Activated CD4-positive, alpha-beta T cell treated with anti-CD3 and anti-CD28 coated beads, Interleukin-2, amount 10 ng/mL, durations not matched to agents 24 days and 14 days (primary cell): ENCODE data around the gene ATP6V0B. TPM values are rescaled to one million over a fixed set of nuclear protein-coding genes. Genes with fewer than 3 reads are reported as not detected.

Source experiments
- DNase-seq: peaks from one replicate; pipeline ENCODE4 v3.0.0; 2022
- H3K27ac Mint-ChIP-seq: one replicate; pipeline ENCODE4 v1.8.0; 2022; ENCODE audit warnings: mild to moderate bottlenecking, mixed read lengths
- H3K27me3 Mint-ChIP-seq: one replicate; pipeline ENCODE4 v1.8.0; 2022; ENCODE audit warnings: mixed read lengths
- H3K36me3 Mint-ChIP-seq: one replicate; pipeline ENCODE4 v1.8.0; 2022; ENCODE audit warnings: low read depth, mild to moderate bottlenecking, mixed read lengths
- H3K4me1 Mint-ChIP-seq: one replicate; pipeline ENCODE4 v1.8.0; 2021; ENCODE audit warnings: mixed read lengths
- H3K4me3 Mint-ChIP-seq: one replicate; pipeline ENCODE4 v1.8.0; 2022; ENCODE audit warnings: mild to moderate bottlenecking, moderate library complexity, mixed read lengths
- H3K9me3 Mint-ChIP-seq: one replicate; pipeline ENCODE4 v1.8.0; 2021; ENCODE audit warnings: mixed read lengths
- intact Hi-C: fragments of 100-400 bp; cut with micrococcal nuclease; formaldehyde crosslinking; loops from one replicate; pipeline ENCODE4 v1.15.1; 2023
- total RNA-seq: library from RNA; stranded (reverse); gene quantifications from 2 replicates; pipeline ENCODE4 v1.2.3, GENCODE V29; 2022

The ATP6V0B gene
- total RNA-seq, 1 donor from 2014 or later, result 182 TPM

GRCh38 chr1:43978551-43979260, 3.9 kb downstream of the ATP6V0B start, which contains the start of gene B4GALT2:
TSS of gene B4GALT2 (plus strand) at chr1:43979210. CDS start at chr1:43981161, 1,951 bp downstream.
- peak within 1 kb of the TSS; percentile 93 for H3K4me3 Mint-ChIP-seq
- H3K36me3 Mint-ChIP-seq, result peaks cover 43% of the 10 kb centered on the region
- peak within 1 kb of the TSS; percentile 90 for H3K27ac Mint-ChIP-seq
- DNase-seq, result peak; percentile 86
- intact Hi-C loops, result loop anchor here (10.0 kb wide), 1 partner anchor 614 kb away; the partner anchor contains the start of gene ELOVL1
- peaks cover 47% of the 10 kb centered on the region for H3K4me1 Mint-ChIP-seq
- no peaks in the 10 kb centered on the region for H3K9me3 Mint-ChIP-seq
- H3K27me3 Mint-ChIP-seq, result no peaks in the 10 kb centered on the region

- Mint-ChIP-seq H3K4me1 (peaks cover 42% of the 10 kb centered on the region), H3K4me3 (no peak overlapping the region), H3K9me3 (no peaks in the 10 kb centered on the region), H3K36me3 (peaks cover 41% of the 10 kb centered on the region), H3K27ac (no peak overlapping the region), H3K27me3 (no peaks in the 10 kb centered on the region)
- intact Hi-C loops, result loop anchor here (10.0 kb wide), 1 partner anchor 614 kb away; the partner anchor contains the start of gene ELOVL1
- DNase-seq, result no peak
Measured at GRCh38 chr1:43979261-43979527, 4.4 kb downstream of the ATP6V0B start.

GRCh38 chr1:43979528-43980254, 4.9 kb downstream of the ATP6V0B start:
- H3K27ac Mint-ChIP-seq, result peak overlapping the region; percentile 90
- H3K27me3 Mint-ChIP-seq, result no peaks in the 10 kb centered on the region
- DNase-seq, result peak; percentile 78
- H3K4me1 Mint-ChIP-seq, result peaks cover 40% of the 10 kb centered on the region
- H3K4me3 Mint-ChIP-seq, result peak overlapping the region; percentile 93
- peaks cover 43% of the 10 kb centered on the region for H3K36me3 Mint-ChIP-seq
- intact Hi-C loops, result loop anchor here (10.0 kb wide), 1 partner anchor 615 kb away; the partner anchor contains the start of gene ELOVL1
- no peaks in the 10 kb centered on the region for H3K9me3 Mint-ChIP-seq

- Mint-ChIP-seq H3K9me3 (no peaks in the 10 kb centered on the region), H3K4me3 (peak overlapping the region; percentile 93), H3K27ac (peak overlapping the region; percentile 90), H3K36me3 (peaks cover 44% of the 10 kb centered on the region), H3K4me1 (peaks cover 40% of the 10 kb centered on the region), H3K27me3 (no peaks in the 10 kb centered on the region)
- no peak for DNase-seq
- intact Hi-C loops, result no loop called here
Measured at GRCh38 chr1:43980255-43981134, 5.7 kb downstream of the ATP6V0B start.

- Mint-ChIP-seq H3K9me3 (no peaks in the 10 kb centered on the region), H3K4me1 (peaks cover 36% of the 10 kb centered on the region), H3K36me3 (peaks cover 45% of the 10 kb centered on the region), H3K27me3 (no peaks in the 10 kb centered on the region), H3K27ac (no peak overlapping the region), H3K4me3 (peak overlapping the region; percentile 93)
- no peak for DNase-seq
- intact Hi-C loops, result no loop called here
Measured at GRCh38 chr1:43981135-43981491, 6.4 kb downstream of the ATP6V0B start.

- Mint-ChIP-seq H3K4me3 (no peak overlapping the region), H3K9me3 (no peaks in the 10 kb centered on the region), H3K4me1 (peaks cover 30% of the 10 kb centered on the region), H3K27me3 (no peaks in the 10 kb centered on the region), H3K27ac (no peak overlapping the region), H3K36me3 (peaks cover 41% of the 10 kb centered on the region)
- intact Hi-C loops, result no loop called here
- no peak for DNase-seq
Measured at GRCh38 chr1:43981636-43982035, 6.9 kb downstream of the ATP6V0B start.

GRCh38 chr1:43982241-43982640, 7.5 kb downstream of the ATP6V0B start:
- no peak for DNase-seq
- Mint-ChIP-seq H3K4me3 (no peak overlapping the region), H3K27ac (no peak overlapping the region), H3K27me3 (no peaks in the 10 kb centered on the region), H3K4me1 (peaks cover 24% of the 10 kb centered on the region), H3K9me3 (no peaks in the 10 kb centered on the region), H3K36me3 (peaks cover 35% of the 10 kb centered on the region)
- intact Hi-C loops, result no loop called here

GRCh38 chr1:43982808-43983207, 8.0 kb downstream of the ATP6V0B start:
- H3K4me3 Mint-ChIP-seq, result no peak overlapping the region
- H3K27me3 Mint-ChIP-seq, result no peaks in the 10 kb centered on the region
- H3K9me3 Mint-ChIP-seq, result no peaks in the 10 kb centered on the region
- H3K27ac Mint-ChIP-seq, result no peak overlapping the region
- peaks cover 19% of the 10 kb centered on the region for H3K4me1 Mint-ChIP-seq
- no peak for DNase-seq
- H3K36me3 Mint-ChIP-seq, result peaks cover 31% of the 10 kb centered on the region
- intact Hi-C loops, result no loop called here

GRCh38 chr1:43983253-43983899, 8.6 kb downstream of the ATP6V0B start:
- Mint-ChIP-seq H3K27me3 (no peaks in the 10 kb centered on the region), H3K9me3 (no peaks in the 10 kb centered on the region), H3K4me1 (peaks cover 16% of the 10 kb centered on the region), H3K4me3 (no peak overlapping the region), H3K36me3 (peaks cover 26% of the 10 kb centered on the region), H3K27ac (no peak overlapping the region)
- intact Hi-C loops, result no loop called here
- DNase-seq, result no peak

GRCh38 chr1:43984855-43985254, 10.1 kb downstream of the ATP6V0B start:
- DNase-seq, result no peak
- no peak overlapping the region for H3K27ac Mint-ChIP-seq
- H3K4me3 Mint-ChIP-seq, result no peak overlapping the region
- peaks cover 11% of the 10 kb centered on the region for H3K4me1 Mint-ChIP-seq
- H3K9me3 Mint-ChIP-seq, result no peaks in the 10 kb centered on the region
- H3K36me3 Mint-ChIP-seq, result peaks cover 20% of the 10 kb centered on the region
- H3K27me3 Mint-ChIP-seq, result no peaks in the 10 kb centered on the region
- intact Hi-C loops, result no loop called here

- H3K4me1 Mint-ChIP-seq, result peaks cover 5% of the 10 kb centered on the region
- H3K9me3 Mint-ChIP-seq, result no peaks in the 10 kb centered on the region
- H3K27ac Mint-ChIP-seq, result no peak overlapping the region
- H3K4me3 Mint-ChIP-seq, result no peak overlapping the region
- peaks cover 16% of the 10 kb centered on the region for H3K36me3 Mint-ChIP-seq
- intact Hi-C loops, result no loop called here
- DNase-seq, result no peak
- no peaks in the 10 kb centered on the region for H3K27me3 Mint-ChIP-seq
Measured at GRCh38 chr1:43985984-43986595, 11.3 kb downstream of the ATP6V0B start.

- no peak for DNase-seq
- Mint-ChIP-seq H3K4me1 (peaks cover 7% of the 10 kb centered on the region), H3K27ac (no peak overlapping the region), H3K27me3 (no peaks in the 10 kb centered on the region), H3K4me3 (no peak overlapping the region), H3K36me3 (peaks cover 16% of the 10 kb centered on the region), H3K9me3 (no peaks in the 10 kb centered on the region)
- intact Hi-C loops, result no loop called here
Measured at GRCh38 chr1:43986712-43987111, 12.0 kb downstream of the ATP6V0B start.
